NCI-H1092 treated with DMSO at 0.1 percent for 48 hours (cell line): ENCODE measurements around the gene SIPA1.

Experiments used
- DNase-seq: peaks from one replicate; lab custom pipeline; 2025; lab: John Stamatoyannopoulos, UW

The SIPA1 gene

GRCh38 chr11:65637794-65638419 is at the start of gene SIPA1:
TSS of gene SIPA1 (plus strand) at chr11:65638101. CDS start at chr11:65640922, 2,821 bp downstream.
- peak; percentile 65 for DNase-seq

- DNase-seq, result peak; percentile 21
Measured at GRCh38 chr11:65588199-65589054, 49.5 kb upstream of the SIPA1 start.

GRCh38 chr11:65589444-65590239 is 48.3 kb upstream of the SIPA1 start:
- no peak for DNase-seq

- DNase-seq, result peak; percentile 7
Measured at GRCh38 chr11:65590240-65590738, 47.6 kb upstream of the SIPA1 start.

- no peak for DNase-seq
Measured at GRCh38 chr11:65591939-65592857, 45.7 kb upstream of the SIPA1 start.

GRCh38 chr11:65592858-65593517 is 44.9 kb upstream of the SIPA1 start:
- DNase-seq, result no peak

GRCh38 chr11:65593518-65594414 is 44.1 kb upstream of the SIPA1 start:
- peak; percentile 3 for DNase-seq

- no peak for DNase-seq
Measured at GRCh38 chr11:65595131-65595530, 42.8 kb upstream of the SIPA1 start.

GRCh38 chr11:65595543-65596281 is 42.2 kb upstream of the SIPA1 start, which contains the start of gene KCNK7:
TSS of gene KCNK7 (minus strand) at chr11:65595800. CDS start at chr11:65595772, 28 bp downstream.
- DNase-seq, result no peak

GRCh38 chr11:65596520-65596919 is 41.4 kb upstream of the SIPA1 start:
- no peak for DNase-seq

- no peak for DNase-seq
Measured at GRCh38 chr11:65598258-65598699, 39.6 kb upstream of the SIPA1 start.

- DNase-seq, result no peak
Measured at GRCh38 chr11:65599216-65599954, 38.5 kb upstream of the SIPA1 start.

- DNase-seq, result no peak
Measured at GRCh38 chr11:65599955-65600246, 38.0 kb upstream of the SIPA1 start.

GRCh38 chr11:65604258-65604657 is 33.6 kb upstream of the SIPA1 start:
- DNase-seq, result no peak

- DNase-seq, result peak; percentile 89
Measured at GRCh38 chr11:65606876-65607613, 30.9 kb upstream of the SIPA1 start.

- DNase-seq, result no peak
Measured at GRCh38 chr11:65607614-65608426, 30.1 kb upstream of the SIPA1 start.

GRCh38 chr11:65609229-65609628 is 28.7 kb upstream of the SIPA1 start:
- DNase-seq, result no peak
